ENCODE results near the gene CUL1.

GRCh38 chr7:148791546-148791945 lies 92.8 kb downstream of the CUL1 start:
- no peak for TF ChIP-seq FOXM1 (IDR thresholded peaks at IDR 0.05; ENCODE audit: borderline replicate concordance)
- no peak for TF ChIP-seq CTBP1 (IDR thresholded peaks at IDR 0.05; ENCODE audit: borderline replicate concordance)
- TF ChIP-seq SP1 (IDR thresholded peaks at IDR 0.05), result no peak
- TF ChIP-seq ELF4 (IDR thresholded peaks at IDR 0.05), result no peak

Measured in HEK293T (cell line).